ENCODE measurements around the gene METTL9. TPM values are rescaled to one million over a fixed set of nuclear protein-coding genes. Genes with fewer than 3 reads are reported as not detected.

METTL9 gene
- total RNA-seq, 4 donors from 2014 or later = 128 to 162 (median 140) TPM

DNA sequence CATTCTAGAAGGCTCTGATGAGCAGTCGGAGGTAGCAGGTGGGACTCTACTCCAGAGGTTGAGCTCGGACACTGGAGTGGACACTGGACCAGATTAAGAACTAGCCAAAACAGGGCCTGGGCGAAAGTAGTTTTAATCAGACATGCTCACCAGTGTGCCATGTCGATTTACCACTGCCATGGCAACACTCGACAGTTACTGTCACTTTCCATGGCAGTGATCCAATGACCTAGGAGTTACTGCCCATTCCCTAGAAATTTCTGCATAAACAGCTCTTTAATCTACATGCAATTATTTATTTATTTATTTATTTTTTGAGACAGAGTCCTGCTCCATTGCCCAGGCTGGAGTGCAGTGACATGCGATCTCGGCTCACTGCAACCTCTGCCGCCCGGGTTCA, 7.2 kb upstream of the METTL9 start:
- intact Hi-C loops (cut with DNase I; ENCODE audit: low total_unique reads) = no loop called here

DNA sequence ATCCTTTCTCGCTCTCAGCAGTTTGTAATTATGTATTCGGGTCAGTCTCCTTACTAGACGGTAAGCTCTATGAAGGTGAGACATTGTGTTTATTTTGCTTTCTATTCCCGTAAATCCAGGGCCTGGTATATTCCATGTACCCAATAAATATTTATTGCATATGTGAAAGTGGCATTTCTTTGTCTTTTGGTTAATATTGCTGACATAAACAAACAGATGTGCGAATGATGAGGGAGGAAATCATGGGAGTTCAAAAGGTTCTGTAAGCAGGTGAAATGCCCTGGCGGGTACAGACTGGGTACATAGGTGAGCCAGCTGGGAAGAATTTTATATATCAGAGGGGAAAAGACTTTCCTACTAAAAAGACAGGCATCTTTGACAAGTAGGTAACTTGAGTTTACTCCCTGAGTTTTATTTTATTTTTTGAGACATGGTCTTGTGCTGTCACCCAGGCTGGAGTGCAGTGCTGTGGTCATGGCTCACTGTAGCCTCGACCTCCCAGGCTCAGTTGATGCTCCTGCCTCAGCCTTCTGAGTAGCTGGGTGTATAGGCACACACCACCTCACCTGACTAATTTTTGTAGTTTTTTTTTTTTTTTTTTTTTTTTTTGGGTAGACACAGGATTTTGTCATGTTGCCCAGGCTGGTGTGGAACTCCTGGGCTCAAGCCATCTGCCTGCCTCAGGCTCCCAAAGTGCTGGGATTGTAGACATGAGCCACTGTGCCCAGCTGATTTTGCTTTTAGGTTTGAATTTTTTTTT, 5.7 kb upstream of the METTL9 start:
- H3K4me3 ChIP-seq (ENCODE audit: low read depth, poor library complexity, severe bottlenecking) = no peak overlapping the region
- 63 to 74% methylated on average over 7 of the region's 7 CpGs for WGBS, 2 donors
- no peak for DNase-seq (ENCODE audit: low spot score in 2 of 2)
- intact Hi-C loops (cut with DNase I; ENCODE audit: low total_unique reads) = no loop called here
- no peak for TF ChIP-seq POLR2A (IDR thresholded peaks at IDR 0.05)
- TF ChIP-seq, protein P1, sequence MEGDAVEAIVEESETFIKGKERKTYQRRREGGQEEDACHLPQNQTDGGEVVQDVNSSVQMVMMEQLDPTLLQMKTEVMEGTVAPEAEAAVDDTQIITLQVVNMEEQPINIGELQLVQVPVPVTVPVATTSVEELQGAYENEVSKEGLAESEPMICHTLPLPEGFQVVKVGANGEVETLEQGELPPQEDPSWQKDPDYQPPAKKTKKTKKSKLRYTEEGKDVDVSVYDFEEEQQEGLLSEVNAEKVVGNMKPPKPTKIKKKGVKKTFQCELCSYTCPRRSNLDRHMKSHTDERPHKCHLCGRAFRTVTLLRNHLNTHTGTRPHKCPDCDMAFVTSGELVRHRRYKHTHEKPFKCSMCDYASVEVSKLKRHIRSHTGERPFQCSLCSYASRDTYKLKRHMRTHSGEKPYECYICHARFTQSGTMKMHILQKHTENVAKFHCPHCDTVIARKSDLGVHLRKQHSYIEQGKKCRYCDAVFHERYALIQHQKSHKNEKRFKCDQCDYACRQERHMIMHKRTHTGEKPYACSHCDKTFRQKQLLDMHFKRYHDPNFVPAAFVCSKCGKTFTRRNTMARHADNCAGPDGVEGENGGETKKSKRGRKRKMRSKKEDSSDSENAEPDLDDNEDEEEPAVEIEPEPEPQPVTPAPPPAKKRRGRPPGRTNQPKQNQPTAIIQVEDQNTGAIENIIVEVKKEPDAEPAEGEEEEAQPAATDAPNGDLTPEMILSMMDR (IDR thresholded peaks at IDR 0.05) = no peak

More for the DNA sequence above, 7.2 kb upstream of the METTL9 start:
- no peak overlapping the region for H3K4me3 ChIP-seq (ENCODE audit: low read depth, poor library complexity, severe bottlenecking)
- WGBS, 2 donors = 89 to 91% methylated on average over 9 of the region's 9 CpGs
- DNase-seq (ENCODE audit: low spot score in 2 of 2) = no peak
- TF ChIP-seq POLR2A (IDR thresholded peaks at IDR 0.05) = no peak
- TF ChIP-seq, protein P1 (IDR thresholded peaks at IDR 0.05) = no peak

GRCh38 chr16:21597561-21598030, 1.8 kb upstream of the METTL9 start:
- intact Hi-C loops (cut with DNase I; ENCODE audit: low total_unique reads) = no loop called here
- WGBS, 2 donors = 54 to 79% methylated on average over 2 of the region's 2 CpGs
- H3K4me3 ChIP-seq (ENCODE audit: low read depth, poor library complexity, severe bottlenecking) = no peak overlapping the region
- no peak for TF ChIP-seq POLR2A (IDR thresholded peaks at IDR 0.05)
- TF ChIP-seq, protein P1 (IDR thresholded peaks at IDR 0.05) = no peak
- DNase-seq (ENCODE audit: low spot score in 2 of 2) = no peak

DNA sequence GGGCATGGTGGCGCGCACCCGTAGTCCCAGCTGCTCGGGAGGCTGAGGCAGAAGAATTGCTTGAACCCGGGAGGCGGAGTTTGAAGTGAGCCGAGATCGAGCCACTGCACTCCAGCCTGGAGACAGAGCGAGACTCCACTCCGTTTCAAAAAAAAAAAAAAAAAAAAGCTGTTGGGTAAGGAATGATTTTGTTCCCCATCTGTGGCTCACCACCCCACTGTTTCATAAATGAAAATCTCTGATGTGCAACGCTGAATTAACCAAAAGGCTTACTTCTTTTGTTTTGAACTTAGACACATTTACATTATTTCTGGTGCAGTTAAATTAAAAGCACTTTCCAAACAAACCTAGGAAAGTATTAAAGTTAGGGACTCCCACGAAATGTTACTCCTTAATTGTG, 1.2 kb upstream of the METTL9 start:
- 90 to 91% methylated on average over 12 of the region's 12 CpGs for WGBS, 2 donors
- intact Hi-C loops (cut with DNase I; ENCODE audit: low total_unique reads) = no loop called here
- H3K4me3 ChIP-seq (ENCODE audit: low read depth, poor library complexity, severe bottlenecking) = no peak overlapping the region
- DNase-seq (ENCODE audit: low spot score in 2 of 2) = no peak
- TF ChIP-seq, protein P1 (IDR thresholded peaks at IDR 0.05) = no peak
- no peak for TF ChIP-seq POLR2A (IDR thresholded peaks at IDR 0.05)

DNA sequence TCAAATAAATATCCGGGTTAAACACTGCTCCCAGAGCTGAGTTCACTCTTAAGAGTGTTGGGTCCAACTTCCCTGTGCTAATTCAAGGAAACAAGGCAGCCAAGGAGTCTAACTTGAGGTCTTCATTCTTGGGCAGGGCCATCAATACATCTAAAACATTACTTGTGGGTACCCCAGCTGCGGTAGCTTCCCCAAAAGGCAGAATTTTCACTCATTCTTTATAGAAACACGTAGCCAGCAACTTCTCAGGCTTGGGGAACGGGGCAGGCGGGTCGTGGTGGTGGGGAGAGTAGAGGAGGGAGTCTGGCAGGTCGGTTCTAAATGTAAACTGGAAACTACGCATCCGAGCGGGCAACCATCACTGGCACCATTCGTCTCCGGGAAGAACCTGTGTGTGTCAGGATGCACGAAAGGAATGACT, 666 bp upstream of the METTL9 start:
- intact Hi-C loops (cut with DNase I; ENCODE audit: low total_unique reads) = no loop called here
- TF ChIP-seq, protein P1 (IDR thresholded peaks at IDR 0.05) = no peak
- no peak for TF ChIP-seq POLR2A (IDR thresholded peaks at IDR 0.05)
- 2 to 5% methylated on average over 13 of the region's 13 CpGs for WGBS, 2 donors
- H3K4me3 ChIP-seq (ENCODE audit: low read depth, poor library complexity, severe bottlenecking) = peak overlapping the region; percentile 79
- DNase-seq (ENCODE audit: low spot score in 2 of 2) = peak in 1 of 2 donors; percentile 21
